ENCODE measurements around the gene PNKP.

PNKP gene

GRCh38 chr19:49835562-49835961 lies 31.8 kb downstream of the PNKP start:
- H3K27me3 ChIP-seq (ENCODE audit: control insufficient read depth, low read length), result no peaks in the 10 kb centered on the region
- no peak overlapping the region for H3K4me2 ChIP-seq (ENCODE audit: low read length)
- H3K9me3 ChIP-seq (ENCODE audit: control insufficient read depth, insufficient read depth, low read length), result no peaks in the 10 kb centered on the region
- 0 out of 2 replicates have a peak, but pooled peaks cover 2% of the 10 kb centered on the region for H4K20me1 ChIP-seq (ENCODE audit: control insufficient read depth, insufficient read depth, low read depth, low read length)
- no peak overlapping the region for H3K4me3 ChIP-seq (ENCODE audit: low read length)
- TF ChIP-seq, protein P1, sequence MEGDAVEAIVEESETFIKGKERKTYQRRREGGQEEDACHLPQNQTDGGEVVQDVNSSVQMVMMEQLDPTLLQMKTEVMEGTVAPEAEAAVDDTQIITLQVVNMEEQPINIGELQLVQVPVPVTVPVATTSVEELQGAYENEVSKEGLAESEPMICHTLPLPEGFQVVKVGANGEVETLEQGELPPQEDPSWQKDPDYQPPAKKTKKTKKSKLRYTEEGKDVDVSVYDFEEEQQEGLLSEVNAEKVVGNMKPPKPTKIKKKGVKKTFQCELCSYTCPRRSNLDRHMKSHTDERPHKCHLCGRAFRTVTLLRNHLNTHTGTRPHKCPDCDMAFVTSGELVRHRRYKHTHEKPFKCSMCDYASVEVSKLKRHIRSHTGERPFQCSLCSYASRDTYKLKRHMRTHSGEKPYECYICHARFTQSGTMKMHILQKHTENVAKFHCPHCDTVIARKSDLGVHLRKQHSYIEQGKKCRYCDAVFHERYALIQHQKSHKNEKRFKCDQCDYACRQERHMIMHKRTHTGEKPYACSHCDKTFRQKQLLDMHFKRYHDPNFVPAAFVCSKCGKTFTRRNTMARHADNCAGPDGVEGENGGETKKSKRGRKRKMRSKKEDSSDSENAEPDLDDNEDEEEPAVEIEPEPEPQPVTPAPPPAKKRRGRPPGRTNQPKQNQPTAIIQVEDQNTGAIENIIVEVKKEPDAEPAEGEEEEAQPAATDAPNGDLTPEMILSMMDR (IDR thresholded peaks at IDR 0.05; ENCODE audit: low read depth, low read length, poor library complexity, severe bottlenecking), result no peak
- TF ChIP-seq EZH2phosphoT487 (IDR thresholded peaks at IDR 0.05; ENCODE audit: borderline replicate concordance, low read length), result no peak
- no peaks in the 10 kb centered on the region for H3K9me2 ChIP-seq (replicated peaks; ENCODE audit: control insufficient read depth, low read length)
- H3K36me3 ChIP-seq (ENCODE audit: control insufficient read depth, low read length), result peaks cover 94% of the 10 kb centered on the region
- no peak overlapping the region for H3K27ac ChIP-seq (ENCODE audit: low read depth, low read length)
- no peaks in the 10 kb centered on the region for H3F3A ChIP-seq (ENCODE audit: control insufficient read depth, insufficient read depth)
- no peaks in the 10 kb centered on the region; the same call in 1 of the 2 replicates for H3K79me2 ChIP-seq (ENCODE audit: control insufficient read depth, low read length)
- H3K4me1 ChIP-seq (ENCODE audit: control insufficient read depth, low read length), result no peaks in the 10 kb centered on the region

- Histone ChIP-seq H3K27ac (ENCODE audit: low read depth, low read length) (no peak overlapping the region), H3K4me1 (ENCODE audit: control insufficient read depth, low read length) (no peaks in the 10 kb centered on the region), H3F3A (ENCODE audit: control insufficient read depth, insufficient read depth) (no peaks in the 10 kb centered on the region), H3K27me3 (ENCODE audit: control insufficient read depth, low read length) (no peaks in the 10 kb centered on the region), H3K79me2 (ENCODE audit: control insufficient read depth, low read length) (peaks cover 9% of the 10 kb centered on the region), H3K9me3 (ENCODE audit: control insufficient read depth, insufficient read depth, low read length) (no peaks in the 10 kb centered on the region), H3K9me2 (replicated peaks; ENCODE audit: control insufficient read depth, low read length) (no peaks in the 10 kb centered on the region), H3K36me3 (ENCODE audit: control insufficient read depth, low read length) (peaks cover 95% of the 10 kb centered on the region), H3K4me2 (ENCODE audit: low read length) (no peak overlapping the region), H4K20me1 (ENCODE audit: control insufficient read depth, insufficient read depth, low read depth, low read length) (0 out of 2 replicates have a peak, but pooled peaks cover 2% of the 10 kb centered on the region), H3K4me3 (ENCODE audit: low read length) (no peak overlapping the region)
- TF ChIP-seq, protein P1 (IDR thresholded peaks at IDR 0.05; ENCODE audit: low read depth, low read length, poor library complexity, severe bottlenecking), result no peak
- TF ChIP-seq EZH2phosphoT487 (IDR thresholded peaks at IDR 0.05; ENCODE audit: borderline replicate concordance, low read length), result no peak
These were observed 33.8 kb downstream of the PNKP start for GRCh38 chr19:49833599-49833998.

DNA sequence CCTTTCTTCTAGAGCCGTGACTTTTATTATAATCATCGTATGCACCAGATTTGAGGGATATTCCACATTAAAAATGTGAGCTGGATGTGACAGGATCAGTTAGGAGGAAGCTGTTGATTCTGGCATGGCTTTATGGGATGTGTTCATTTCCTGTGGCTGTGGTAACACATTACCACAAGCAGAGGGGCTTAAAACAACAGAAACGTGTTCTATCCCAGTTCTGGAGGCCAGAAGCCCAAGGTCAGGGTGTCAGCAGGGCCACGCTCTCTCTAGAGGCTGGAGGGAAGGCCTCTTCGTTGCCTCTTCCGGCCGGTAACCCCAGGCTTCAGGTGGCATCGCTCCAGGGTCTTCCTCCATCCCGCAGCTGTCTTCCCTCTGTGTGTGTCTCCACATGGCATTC lies 34.8 kb downstream of the PNKP start:
- Histone ChIP-seq H3K9me3 (ENCODE audit: control insufficient read depth, insufficient read depth, low read length) (no peaks in the 10 kb centered on the region), H3K27me3 (ENCODE audit: control insufficient read depth, low read length) (no peaks in the 10 kb centered on the region), H4K20me1 (ENCODE audit: control insufficient read depth, insufficient read depth, low read depth, low read length) (0 out of 2 replicates have a peak, but pooled peaks cover 2% of the 10 kb centered on the region), H3K4me1 (ENCODE audit: control insufficient read depth, low read length) (no peaks in the 10 kb centered on the region), H3K4me2 (ENCODE audit: low read length) (no peak overlapping the region), H3K79me2 (ENCODE audit: control insufficient read depth, low read length) (peaks cover 16% of the 10 kb centered on the region), H3K36me3 (ENCODE audit: control insufficient read depth, low read length) (peaks cover 92% of the 10 kb centered on the region), H3K9me2 (replicated peaks; ENCODE audit: control insufficient read depth, low read length) (no peaks in the 10 kb centered on the region), H3K4me3 (ENCODE audit: low read length) (no peak overlapping the region), H3K27ac (ENCODE audit: low read depth, low read length) (no peak overlapping the region), H3F3A (ENCODE audit: control insufficient read depth, insufficient read depth) (no peaks in the 10 kb centered on the region)
- TF ChIP-seq, protein P1 (IDR thresholded peaks at IDR 0.05; ENCODE audit: low read depth, low read length, poor library complexity, severe bottlenecking), result no peak
- no peak for TF ChIP-seq EZH2phosphoT487 (IDR thresholded peaks at IDR 0.05; ENCODE audit: borderline replicate concordance, low read length)
